Activated CD4-positive, alpha-beta T cell treated with anti-CD3 and anti-CD28 coated beads, Interleukin-2, Interleukin-4, amounts not matched to agents 100 ng/mL and 50 ng/mL, durations not matched to agents 16 hours and 8 hours (primary cell): ENCODE measurements around the gene INSYN2B.
A peak's percentile ranks its signal among the peaks of the same experiment; 100 is the strongest.

Experiments used
- DNase-seq: peaks from one replicate; pipeline ENCODE4 v3.0.0-alpha.2; 2020; ENCODE audit warnings: low spot score

The INSYN2B gene

DNA sequence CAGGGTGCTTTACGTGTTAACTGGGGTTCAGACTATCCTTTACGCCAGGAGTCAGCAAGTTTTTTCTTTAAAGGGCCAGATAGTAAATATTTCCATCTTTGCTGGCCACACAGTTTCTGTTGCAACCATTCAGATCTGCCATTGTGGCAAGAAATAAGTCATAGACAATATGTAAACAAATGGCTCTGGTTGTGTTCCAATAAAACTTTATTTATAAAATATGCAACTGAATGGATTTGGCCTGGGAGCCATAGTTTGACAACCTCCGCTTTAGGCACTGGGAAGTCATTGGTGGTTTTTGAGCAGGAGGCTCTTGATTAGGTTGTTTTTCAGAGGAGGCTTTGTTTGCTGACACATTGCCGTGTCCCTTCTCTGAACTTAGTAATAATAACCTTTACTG, 90.7 kb downstream of the INSYN2B start:
- DNase-seq, result no peak

DNA sequence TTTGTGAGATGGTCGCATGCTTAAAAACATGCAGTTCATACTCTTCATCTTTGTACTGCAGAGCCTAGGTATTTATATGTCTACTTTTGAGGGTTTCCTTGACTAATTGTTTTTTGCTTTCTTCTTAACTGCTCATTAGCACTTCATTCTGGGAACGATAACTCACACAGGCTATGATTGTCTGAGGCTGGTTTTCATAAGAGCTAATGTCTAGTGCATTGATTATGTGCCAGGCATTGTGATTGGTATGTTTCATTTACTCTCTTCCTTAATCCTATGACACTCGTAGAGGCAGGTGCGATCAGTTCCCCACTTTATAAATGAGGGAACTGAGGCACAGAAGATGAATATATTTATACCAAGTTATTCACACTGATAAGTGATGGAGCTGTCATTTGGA, 93.6 kb downstream of the INSYN2B start:
- DNase-seq, result no peak

DNA sequence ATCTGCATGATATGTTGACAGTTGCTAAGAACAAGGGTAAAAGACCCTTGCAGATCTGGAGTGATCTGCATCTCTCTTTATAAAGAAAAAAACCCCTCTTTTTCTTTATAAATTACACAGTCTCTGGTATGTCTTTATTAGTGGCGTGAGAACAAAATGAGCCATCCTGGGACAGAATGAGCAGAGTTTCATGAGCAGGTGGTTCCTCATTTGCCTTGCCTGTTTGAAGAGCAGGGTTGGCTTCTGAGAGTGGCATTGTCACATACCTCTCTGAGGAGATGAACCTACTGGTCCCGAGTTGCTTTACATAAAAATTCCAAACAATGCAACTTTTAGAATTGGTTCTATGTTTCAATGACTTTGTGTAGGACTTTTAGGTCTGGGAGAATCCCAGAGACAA, 94.3 kb downstream of the INSYN2B start:
- DNase-seq, result no peak

DNA sequence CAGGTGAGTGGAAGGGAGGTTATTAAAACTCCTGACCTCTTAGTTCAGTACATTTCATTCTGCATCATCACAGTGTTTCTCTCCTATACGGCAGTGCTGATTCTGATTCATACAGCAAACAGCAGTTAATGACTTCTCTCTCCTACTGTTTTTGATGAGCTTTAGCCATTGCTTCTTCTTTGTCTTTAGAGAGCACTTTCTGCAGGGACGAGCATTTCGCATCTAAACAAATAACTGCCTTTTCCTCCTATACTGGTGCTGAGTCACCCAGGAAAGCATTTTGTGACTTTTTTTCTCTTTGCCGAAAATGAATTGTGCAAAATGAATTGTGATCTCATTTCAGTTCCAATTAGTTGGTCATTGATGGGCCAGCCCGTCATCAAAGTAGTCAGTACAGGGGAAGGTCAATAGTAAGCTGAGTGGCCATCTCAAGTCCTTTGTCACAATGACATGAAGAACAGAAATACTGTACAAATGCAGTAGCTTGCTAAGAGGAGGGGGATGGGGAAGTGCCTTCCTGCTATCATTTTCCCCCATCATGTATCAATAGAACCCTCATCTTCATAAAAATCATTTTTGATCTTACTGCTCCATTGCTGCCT, 98.5 kb downstream of the INSYN2B start:
- DNase-seq, result no peak

DNA sequence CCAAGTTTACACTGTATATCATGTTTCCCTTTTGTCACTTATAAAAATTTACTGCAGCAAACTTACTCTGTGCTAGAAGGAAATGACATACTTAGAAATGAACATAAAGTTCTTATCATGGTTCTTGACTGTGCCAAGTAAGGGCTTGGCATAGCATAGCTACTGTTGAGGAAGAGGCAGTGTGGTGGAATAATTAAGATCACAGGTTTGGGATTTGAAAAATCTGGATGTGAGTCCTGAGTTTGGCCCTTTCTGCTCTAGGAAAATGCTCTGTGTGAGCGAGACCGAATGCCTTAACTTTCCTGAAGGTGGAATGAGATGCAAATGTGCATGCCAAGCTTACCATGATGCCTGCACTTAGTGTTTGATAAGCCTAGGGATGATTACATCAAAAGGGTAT, 99.5 kb downstream of the INSYN2B start:
- no peak for DNase-seq

DNA sequence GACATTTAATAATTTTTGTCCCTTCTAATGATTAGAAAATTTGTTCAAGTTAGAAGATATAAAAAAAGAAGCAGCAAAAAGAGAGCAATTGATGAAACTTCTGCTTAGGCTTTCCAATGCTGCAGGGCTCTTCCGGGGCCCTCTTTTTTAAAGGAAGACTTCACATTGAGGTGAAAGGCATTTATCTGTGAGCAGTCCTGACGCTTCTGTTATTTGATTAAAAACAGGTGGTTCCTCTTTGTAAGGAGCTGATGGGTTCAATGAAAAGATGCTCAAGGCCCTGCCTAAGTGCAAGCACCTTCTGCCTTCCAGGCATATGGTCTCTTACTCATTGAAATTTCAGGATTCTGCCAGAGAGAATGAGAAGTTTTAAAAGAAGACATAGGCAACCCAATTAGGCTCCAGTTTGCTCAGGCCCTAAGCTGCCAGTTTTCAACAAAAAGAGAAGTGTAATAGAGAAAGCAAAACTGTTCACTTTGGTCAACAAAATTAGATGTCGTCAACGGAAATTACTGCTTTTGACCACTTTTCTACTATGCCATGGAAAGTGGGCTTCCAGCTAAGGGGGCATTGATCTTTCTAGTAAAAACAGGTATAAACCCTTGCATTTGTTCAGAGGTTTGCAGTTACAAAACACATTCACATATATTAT, 100.2 kb downstream of the INSYN2B start:
- no peak for DNase-seq

DNA sequence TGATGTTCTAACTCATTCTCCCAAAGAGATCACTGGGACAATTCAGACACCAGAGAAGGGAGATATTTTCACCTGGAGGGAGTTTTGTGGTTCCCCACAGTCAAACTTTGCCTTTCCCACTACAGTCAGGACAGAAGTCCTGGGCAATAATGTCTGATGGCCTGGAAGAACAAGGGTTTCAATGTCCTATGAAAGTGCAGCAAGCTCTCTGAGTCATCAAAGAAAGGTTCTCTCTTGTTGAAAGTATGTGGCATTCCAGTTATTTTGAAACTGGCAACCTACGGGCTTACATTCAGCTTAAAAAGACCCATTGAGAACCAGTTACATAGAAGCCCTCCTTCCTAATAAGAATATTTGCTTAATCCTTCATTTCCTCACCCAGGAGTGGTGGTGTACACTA, 103.9 kb downstream of the INSYN2B start:
- DNase-seq, result no peak

DNA sequence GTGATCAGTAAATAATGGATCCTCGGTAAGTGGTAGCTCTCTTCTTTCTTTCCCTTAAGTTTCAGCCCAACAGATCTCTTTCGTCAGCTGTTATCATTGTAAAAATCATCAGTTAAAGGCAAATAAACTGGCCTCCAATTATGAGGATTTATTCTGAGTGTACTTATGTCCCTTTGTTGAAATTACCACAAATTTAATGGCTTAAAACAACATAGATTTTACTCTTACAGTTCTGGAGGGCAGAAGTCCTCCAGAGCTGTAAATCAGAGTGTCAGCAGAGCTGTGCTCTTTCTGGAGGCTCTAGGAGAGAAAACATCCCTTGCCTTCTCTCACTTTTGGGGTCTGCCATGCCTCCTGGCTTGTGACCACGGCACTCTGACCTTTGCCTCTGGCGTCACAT, 104.6 kb downstream of the INSYN2B start:
- no peak for DNase-seq

DNA sequence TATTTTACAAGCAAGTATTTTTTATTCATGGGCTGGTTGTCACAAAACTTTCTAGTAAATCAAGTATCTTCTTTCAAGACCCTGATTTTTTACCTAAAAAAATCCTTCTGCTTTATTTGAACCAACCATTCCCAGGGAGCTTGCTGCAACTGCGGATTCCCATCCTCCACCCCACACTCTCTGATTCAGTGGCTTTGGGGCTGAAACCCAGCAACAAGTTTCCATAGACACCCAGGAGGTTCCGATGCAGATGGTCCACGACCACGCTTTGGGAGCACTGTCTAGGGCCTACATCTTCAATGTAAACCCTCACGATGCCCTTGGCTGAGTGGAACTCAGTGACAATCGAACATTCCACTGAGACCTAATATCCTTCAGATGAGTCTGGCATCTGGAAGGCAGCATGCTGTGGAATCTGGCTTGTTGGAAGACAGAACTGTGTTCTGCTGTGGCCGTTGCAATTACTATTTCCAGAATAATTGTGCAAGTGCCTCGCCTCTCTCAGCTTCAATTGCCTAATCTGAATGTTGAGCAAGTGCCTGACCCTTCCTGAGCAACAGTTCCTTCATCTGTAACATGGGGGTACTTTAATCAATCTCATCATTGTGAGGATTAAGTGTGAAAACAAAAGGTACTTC, 105.1 kb downstream of the INSYN2B start:
- DNase-seq, result no peak

DNA sequence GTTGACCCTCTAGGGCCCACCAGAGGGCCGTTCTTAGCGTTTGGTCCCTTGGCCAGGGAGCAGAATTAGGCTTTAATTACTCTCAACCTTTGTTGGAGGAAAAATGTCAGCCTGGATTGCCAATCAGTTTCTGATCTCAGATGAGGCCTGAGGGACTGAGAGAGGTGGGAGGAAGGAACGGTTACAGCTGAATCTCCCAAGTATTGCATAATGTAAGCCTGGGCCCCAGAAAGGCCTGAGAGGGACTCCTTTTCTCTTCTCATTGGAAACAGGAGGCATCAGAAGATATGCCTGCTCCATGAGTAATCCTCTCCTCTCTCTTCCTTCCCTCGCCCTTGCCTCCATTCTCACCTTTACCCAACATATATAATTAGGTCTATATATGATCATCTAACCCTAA, 105.7 kb downstream of the INSYN2B start:
- DNase-seq, result no peak

DNA sequence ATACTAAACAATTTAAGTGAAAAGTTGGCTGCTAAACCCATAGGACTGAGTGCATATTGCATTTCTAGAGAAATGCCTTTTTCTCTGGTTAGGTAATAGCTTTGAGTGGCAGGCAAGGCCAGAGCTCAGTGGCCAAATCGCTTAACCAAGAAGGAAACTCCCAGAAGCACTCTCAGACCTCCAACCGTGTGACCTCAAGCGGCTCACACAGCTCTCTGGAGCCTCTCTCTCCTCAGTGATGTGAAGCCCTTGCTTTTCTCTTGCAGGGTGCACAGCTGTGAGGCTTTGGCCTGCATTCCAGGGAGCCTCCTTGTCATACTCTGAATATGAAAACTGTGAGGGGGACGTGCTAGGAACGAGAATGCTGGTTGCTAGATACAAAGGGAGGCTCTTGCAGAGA, 106.7 kb downstream of the INSYN2B start:
- DNase-seq, result no peak

DNA sequence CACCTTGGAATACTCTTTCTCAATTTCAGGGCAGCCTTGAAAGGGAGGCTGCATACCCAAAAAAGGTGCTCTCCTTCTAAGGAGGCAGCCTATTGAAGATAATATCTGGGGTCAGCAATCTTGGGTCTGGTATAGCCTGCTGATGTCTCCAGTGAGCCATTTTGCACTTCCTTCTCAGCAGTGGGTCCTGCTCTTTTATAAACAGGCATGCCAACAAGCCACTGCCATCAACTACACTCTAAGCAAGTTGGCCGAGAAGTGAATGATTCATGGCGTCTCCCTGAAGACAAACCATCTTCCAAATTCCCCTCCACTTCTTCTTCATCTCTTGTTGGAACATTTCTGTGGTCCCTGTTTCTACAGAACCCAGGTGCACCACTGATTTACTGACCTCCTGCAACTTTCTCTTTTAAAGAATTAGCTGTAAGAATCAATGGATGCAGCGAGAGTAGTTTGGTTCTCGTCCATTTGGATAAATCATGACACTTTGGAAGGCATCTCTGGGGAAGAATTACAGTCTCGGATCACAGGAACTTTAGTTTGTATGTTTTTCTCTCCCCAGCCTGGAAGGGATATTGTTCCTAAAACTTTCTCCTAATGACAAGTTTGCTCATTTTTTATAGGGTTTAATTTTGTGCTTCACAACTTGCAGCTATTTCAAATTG, 108.3 kb downstream of the INSYN2B start:
- no peak for DNase-seq

DNA sequence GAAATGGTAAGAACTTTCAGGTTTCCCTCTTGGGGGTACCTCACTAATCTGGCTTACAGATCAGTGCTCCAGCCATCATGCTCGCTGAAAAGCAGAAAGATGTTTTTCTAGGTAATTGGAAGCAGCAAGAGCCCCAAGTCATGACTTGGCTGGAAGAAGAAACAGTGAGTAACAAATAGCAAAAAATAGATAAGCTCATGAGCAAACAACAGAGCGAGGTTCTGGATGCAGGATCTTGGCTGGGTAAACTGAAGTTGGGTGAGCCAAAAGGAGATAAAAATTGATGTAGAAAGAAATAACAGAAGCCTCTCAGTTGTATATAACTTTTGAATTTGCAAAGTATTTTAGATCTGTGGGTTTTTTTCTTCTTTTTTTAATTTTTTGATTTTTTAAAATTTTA, 110.1 kb downstream of the INSYN2B start:
- no peak for DNase-seq

DNA sequence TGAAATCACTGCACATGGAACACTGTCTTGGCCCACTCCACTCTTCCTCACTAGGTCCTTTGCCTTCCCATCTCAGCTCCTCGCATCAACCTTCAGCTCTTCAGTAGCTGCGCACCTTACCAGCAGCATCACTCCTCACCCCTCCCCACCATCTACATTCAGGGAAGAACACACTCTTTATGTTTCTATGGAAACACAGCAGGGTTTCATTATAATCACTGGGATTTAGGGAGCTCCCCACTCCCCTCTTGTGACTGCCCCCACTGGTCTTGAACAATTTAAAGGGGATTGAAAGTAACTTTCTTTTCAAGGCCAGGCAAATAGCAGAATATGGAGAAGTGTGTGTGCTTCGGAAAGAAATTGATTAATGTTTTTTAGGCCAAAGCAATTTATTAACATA, 111.2 kb downstream of the INSYN2B start:
- no peak for DNase-seq

DNA sequence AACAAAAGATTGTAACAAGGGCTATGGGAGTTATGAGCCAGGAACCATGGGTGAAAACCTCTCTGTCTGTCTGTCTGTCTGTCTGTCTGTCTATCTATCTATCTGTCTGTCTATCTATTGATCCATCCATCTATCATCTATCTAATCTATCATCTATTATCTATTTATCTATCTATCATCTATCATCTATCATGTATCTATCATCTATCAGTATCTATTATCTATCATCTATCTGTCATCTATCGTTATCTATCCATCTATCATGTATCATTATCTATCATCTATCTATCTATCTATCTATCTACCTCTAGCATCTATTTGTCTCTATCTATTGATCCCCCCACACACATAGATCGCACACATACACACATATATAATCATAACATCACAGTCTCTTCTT, 112.9 kb downstream of the INSYN2B start:
- DNase-seq, result no peak

DNA sequence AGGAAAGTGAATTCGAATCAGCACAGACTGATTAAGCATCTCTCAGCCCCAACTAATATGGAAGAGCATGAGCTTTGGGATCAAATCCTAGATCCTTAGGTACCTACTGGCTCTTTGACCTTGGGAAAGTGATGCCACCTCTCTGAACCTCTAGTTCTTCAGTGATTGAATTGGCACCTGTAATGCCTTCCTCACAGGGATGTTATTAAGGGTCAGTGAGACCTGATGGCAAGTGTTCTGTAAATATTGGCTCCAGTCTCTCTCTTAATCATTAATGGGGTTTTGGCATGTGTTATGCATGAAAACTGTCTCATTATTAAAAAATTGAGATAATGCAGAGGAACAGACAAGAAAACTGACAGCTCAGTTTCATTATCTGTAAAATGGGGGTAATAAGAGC, 115.8 kb downstream of the INSYN2B start:
- no peak for DNase-seq

DNA sequence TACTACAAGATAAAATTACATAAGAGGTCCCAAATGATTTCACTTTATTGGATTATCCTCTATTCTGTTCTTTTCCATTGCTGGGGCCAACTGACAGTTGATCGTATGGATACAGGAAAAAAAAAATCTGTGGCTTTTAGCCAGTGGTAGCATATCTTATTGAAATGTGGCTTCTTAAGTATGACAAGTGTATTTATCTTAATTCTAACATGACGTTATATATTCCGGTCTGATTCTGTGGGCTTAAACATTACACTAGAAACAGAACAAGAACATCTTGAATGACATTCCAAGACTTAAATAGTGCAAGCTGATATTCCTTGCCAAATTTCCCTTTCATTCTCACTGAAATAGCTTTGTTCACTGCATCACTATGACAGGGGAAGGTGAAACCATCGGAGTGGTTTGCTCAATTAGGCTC, 117.9 kb downstream of the INSYN2B start:
- DNase-seq, result no peak

DNA sequence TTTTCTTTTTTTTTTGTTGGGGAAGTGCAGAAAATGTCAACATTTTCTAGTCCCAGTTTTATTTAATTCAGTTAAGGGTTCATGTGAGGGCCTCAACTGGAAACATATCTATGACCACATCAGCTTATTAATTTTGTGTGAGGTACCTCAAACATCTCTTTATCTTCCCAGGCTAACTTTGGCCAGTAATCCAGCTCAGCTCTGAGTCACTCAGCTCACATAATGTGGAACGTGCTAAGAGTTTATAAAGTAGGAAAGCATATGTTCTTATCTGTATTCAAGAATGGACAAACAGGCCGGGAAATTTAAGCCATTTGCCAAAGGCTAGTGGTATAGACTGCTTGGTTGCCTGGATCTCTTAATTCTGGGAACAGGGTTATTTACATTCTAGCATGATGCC, 118.4 kb downstream of the INSYN2B start:
- DNase-seq, result no peak

DNA sequence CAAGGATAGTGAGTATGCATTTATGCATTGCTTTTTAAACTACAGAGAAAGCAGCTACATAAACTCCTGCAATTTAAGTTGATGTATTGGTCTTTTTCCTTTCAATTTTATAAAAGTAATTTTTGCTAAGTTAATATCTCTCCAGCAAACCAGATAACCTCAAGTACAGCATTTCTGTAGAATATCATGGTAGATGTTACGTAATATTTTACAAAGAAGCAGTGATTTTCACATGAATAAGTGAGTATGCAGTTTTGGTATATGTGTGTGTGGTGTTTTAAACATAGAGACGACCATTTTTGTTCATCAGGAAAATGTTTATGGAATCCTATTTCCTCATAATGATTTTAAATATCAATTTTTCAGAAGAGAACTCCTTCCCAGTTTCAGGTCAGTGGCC, 118.9 kb downstream of the INSYN2B start:
- no peak for DNase-seq

DNA sequence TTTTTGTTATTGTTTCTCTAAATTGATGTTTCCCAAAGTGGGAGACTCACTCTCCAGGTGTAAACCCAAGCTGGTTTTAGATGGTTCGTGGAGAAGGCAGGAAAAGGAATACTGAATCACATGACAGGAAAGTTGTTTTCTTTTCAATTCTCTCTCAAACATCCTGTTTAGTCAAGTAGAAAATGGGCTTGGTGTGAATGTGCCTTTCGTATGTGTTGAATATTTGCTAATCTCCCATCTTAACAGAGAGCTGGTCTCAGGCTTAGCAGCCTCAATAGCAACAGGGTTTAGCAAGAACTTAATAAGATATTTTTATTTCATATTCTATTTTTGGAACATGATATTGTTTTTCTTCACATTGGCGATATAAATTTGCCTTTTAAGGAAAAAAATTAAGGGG, 119.7 kb downstream of the INSYN2B start:
- DNase-seq, result peak; percentile 10

DNA sequence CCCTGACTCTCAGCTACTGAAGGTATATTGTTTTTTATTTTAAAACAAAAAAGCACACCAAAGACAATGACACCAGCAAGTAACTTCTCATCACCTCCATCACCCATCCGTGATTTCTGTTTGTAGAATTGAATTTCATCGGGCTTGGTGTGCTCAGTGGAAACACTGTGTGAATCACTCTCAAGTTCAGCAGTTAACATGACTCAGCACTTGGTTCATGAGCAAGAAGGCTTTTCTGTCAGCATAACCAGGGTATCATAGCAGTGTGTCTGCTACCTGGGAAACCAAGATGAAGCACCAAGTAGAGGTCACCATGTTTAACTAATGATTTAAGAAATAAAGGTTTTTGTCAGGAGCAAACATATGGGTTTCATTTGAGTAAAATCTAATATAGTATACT, 123.7 kb downstream of the INSYN2B start:
- peak; percentile 46 for DNase-seq

DNA sequence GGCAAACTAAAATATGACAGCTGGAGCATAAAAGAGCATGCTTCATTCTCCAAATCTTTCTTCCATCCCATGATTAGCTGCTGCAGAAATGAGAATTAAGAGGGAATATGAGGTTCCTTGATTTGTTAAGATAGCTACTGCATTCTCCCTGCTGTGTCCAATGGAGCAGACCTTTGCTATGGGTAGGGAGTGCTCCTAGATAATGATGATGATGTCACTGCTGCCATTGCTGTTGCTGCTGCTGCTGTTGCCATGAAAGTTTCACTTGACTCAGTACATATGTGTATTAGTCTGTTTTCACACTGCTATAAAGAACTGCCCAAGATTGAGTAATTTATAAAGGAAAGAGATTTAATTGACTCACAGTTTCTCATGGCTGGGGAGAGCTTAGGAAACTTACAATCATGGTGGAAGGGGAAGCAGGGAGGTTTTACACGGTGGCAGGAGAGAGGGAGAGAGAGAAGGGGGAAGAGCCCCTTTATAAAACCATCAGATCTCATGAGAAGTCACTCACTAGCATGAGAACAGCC, 128.9 kb downstream of the INSYN2B start:
- DNase-seq, result no peak

DNA sequence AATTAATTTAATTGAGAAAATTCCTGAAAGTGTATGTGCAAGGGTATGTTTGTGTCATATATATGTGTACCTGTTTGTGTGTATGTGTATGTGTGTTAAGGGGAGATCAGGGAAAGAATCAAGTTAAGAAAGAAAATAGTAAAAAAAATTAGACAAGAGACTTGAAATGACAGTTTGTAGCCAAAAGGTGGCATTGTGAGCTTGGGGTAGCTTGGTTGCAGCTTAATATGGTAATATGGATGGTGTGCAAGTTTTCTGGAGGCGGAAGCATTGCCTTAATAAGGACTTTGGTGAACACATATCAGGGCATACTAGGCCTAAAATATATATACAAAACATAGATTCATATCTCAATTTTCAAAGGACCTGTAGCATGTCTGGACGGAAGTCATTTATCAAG, 129.9 kb downstream of the INSYN2B start:
- no peak for DNase-seq
